ENCODE data around the gene RBBP7.

The RBBP7 gene

DNA sequence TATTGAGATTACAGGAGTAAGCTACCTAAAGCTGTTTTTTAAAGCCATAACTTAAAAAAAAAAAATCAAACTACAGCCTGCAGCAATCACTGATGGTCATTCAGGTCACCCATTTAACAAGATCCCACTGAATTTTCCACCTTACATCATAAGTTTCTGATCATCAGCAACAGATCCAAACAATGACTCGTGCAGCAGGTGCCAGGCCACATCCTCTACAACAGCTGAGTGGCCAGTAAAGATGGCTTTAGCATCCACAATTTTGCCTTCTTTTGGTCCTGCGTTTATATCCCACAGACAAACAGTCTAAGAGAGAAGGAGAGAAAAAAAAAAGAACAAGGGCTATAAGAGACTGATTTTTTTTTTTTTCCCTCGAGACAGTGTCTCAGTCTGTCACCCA is 16.6 kb downstream of the RBBP7 start:
- Histone ChIP-seq H3K27ac (ENCODE audit: low read length, poor library complexity, severe bottlenecking) (no peak overlapping the region), H3K23ac (ENCODE audit: low read length in 2 of 2) (no peak overlapping the region), H3K4me3 (ENCODE audit: insufficient read depth in 1 of 2, low read depth in 1 of 2, low read length in 2 of 2) (no peak overlapping the region), H4K8ac (ENCODE audit: low read length) (no peak overlapping the region), H2BK5ac (ENCODE audit: low read depth, low read length, poor library complexity, severe bottlenecking) (no peak overlapping the region), H3K4ac (ENCODE audit: low read depth in 1 of 2, low read length in 2 of 2) (no peak overlapping the region), H3K9me3 (ENCODE audit: control insufficient read depth, low read length) (no peaks in the 10 kb centered on the region), H2AFZ (ENCODE audit: low read depth, low read length) (no peak overlapping the region), H2BK15ac (ENCODE audit: low read depth, poor library complexity, severe bottlenecking) (no peak overlapping the region), H2BK120ac (ENCODE audit: low read depth, low read length) (no peak overlapping the region), H3K18ac (ENCODE audit: low read depth in 1 of 2, low read length in 2 of 2) (no peak overlapping the region), H3K27me3 (ENCODE audit: control insufficient read depth in 1 of 2, insufficient read depth in 1 of 2, low read length in 2 of 2) (no peaks in the 10 kb centered on the region), H3K79me1 (replicated peaks; ENCODE audit: low read length, poor library complexity, severe bottlenecking) (peaks cover 2% of the 10 kb centered on the region), H3K14ac (ENCODE audit: low read length in 2 of 2) (no peak overlapping the region), H3K36me3 (ENCODE audit: control insufficient read depth in 1 of 2, insufficient read depth in 2 of 2, low read depth in 1 of 2, low read length in 2 of 2) (peaks cover 13 to 61% of the 10 kb centered on the region in 2 experiments), H2BK12ac (ENCODE audit: low read length in 2 of 2) (no peak overlapping the region), H3K4me2 (ENCODE audit: low read length, poor library complexity, severe bottlenecking) (no peak overlapping the region), H3K9ac (ENCODE audit: low read length) (no peak overlapping the region), H2AK5ac (ENCODE audit: low read length, severe bottlenecking) (no peak overlapping the region), H3K4me1 (ENCODE audit: control insufficient read depth, insufficient read depth, low read depth, low read length) (no peaks in the 10 kb centered on the region), H4K91ac (ENCODE audit: low read length) (no peak overlapping the region)
- 100% methylated on average over 2 of the region's 3 CpGs for WGBS
- DNase-seq = no peak

- Histone ChIP-seq H3K79me1 (replicated peaks; ENCODE audit: low read length, poor library complexity, severe bottlenecking) (peaks cover 1% of the 10 kb centered on the region), H2AFZ (ENCODE audit: low read depth, low read length) (no peak overlapping the region), H3K4me3 (ENCODE audit: insufficient read depth in 1 of 2, low read depth in 1 of 2, low read length in 2 of 2) (no peak overlapping the region), H3K27ac (ENCODE audit: low read length, poor library complexity, severe bottlenecking) (no peak overlapping the region), H2AK5ac (ENCODE audit: low read length, severe bottlenecking) (no peak overlapping the region), H3K4ac (ENCODE audit: low read depth in 1 of 2, low read length in 2 of 2) (no peak overlapping the region), H3K4me2 (ENCODE audit: low read length, poor library complexity, severe bottlenecking) (no peak overlapping the region), H3K18ac (ENCODE audit: low read depth in 1 of 2, low read length in 2 of 2) (no peak overlapping the region), H2BK120ac (ENCODE audit: low read depth, low read length) (no peak overlapping the region), H2BK15ac (ENCODE audit: low read depth, poor library complexity, severe bottlenecking) (no peak overlapping the region), H2BK12ac (ENCODE audit: low read length in 2 of 2) (no peak overlapping the region), H3K23ac (ENCODE audit: low read length in 2 of 2) (no peak overlapping the region), H3K27me3 (ENCODE audit: control insufficient read depth in 1 of 2, insufficient read depth in 1 of 2, low read length in 2 of 2) (no peaks in the 10 kb centered on the region), H3K14ac (ENCODE audit: low read length in 2 of 2) (no peak overlapping the region), H3K36me3 (ENCODE audit: control insufficient read depth in 1 of 2, insufficient read depth in 2 of 2, low read depth in 1 of 2, low read length in 2 of 2) (peaks cover 9 to 60% of the 10 kb centered on the region in 2 experiments), H2BK5ac (ENCODE audit: low read depth, low read length, poor library complexity, severe bottlenecking) (no peak overlapping the region), H3K9me3 (ENCODE audit: control insufficient read depth, low read length) (no peaks in the 10 kb centered on the region), H3K9ac (ENCODE audit: low read length) (no peak overlapping the region), H3K4me1 (ENCODE audit: control insufficient read depth, insufficient read depth, low read depth, low read length) (no peaks in the 10 kb centered on the region), H4K8ac (ENCODE audit: low read length) (no peak overlapping the region), H4K91ac (ENCODE audit: low read length) (no peak overlapping the region)
- WGBS = 97% methylated on average over 9 of the region's 12 CpGs
- no peak for DNase-seq
Observed at GRCh38 chrX:16852617-16853179, 17.5 kb downstream of the RBBP7 start.

DNA sequence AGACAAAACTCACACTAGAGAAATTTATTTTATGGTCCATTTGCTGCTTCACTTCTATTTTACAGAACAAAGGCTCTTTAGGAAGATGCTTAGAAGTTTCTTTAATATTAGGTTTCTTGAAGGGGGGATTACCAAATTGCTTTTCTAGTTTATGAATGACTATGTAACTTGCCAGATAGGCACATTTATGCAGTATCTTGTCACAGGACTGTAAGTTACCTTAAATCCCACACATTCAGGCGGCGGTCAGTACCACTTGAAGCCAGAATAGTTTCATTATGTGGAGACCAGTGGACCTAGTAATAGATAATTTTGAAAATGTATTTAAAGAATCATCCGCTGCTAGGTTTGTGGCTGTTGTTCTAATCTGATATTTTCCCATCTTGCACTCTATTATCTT is 18.3 kb downstream of the RBBP7 start:
- H2BK12ac ChIP-seq (ENCODE audit: low read length in 2 of 2) = no peak overlapping the region
- H2AK5ac ChIP-seq (ENCODE audit: low read length, severe bottlenecking) = no peak overlapping the region
- no peak overlapping the region for H3K27ac ChIP-seq (ENCODE audit: low read length, poor library complexity, severe bottlenecking)
- H4K8ac ChIP-seq (ENCODE audit: low read length) = no peak overlapping the region
- no peaks in the 10 kb centered on the region for H3K27me3 ChIP-seq (ENCODE audit: control insufficient read depth in 1 of 2, insufficient read depth in 1 of 2, low read length in 2 of 2)
- peaks cover 1% of the 10 kb centered on the region for H3K79me1 ChIP-seq (replicated peaks; ENCODE audit: low read length, poor library complexity, severe bottlenecking)
- no peak overlapping the region for H3K4ac ChIP-seq (ENCODE audit: low read depth in 1 of 2, low read length in 2 of 2)
- no peaks in the 10 kb centered on the region for H3K9me3 ChIP-seq (ENCODE audit: control insufficient read depth, low read length)
- no peaks in the 10 kb centered on the region for H3K4me1 ChIP-seq (ENCODE audit: control insufficient read depth, insufficient read depth, low read depth, low read length)
- H3K9ac ChIP-seq (ENCODE audit: low read length) = no peak overlapping the region
- DNase-seq = no peak
- H3K4me3 ChIP-seq (ENCODE audit: insufficient read depth in 1 of 2, low read depth in 1 of 2, low read length in 2 of 2) = no peak overlapping the region
- no peak overlapping the region for H3K18ac ChIP-seq (ENCODE audit: low read depth in 1 of 2, low read length in 2 of 2)
- no peak overlapping the region for H2BK120ac ChIP-seq (ENCODE audit: low read depth, low read length)
- H2AFZ ChIP-seq (ENCODE audit: low read depth, low read length) = no peak overlapping the region
- H4K91ac ChIP-seq (ENCODE audit: low read length) = no peak overlapping the region
- H3K4me2 ChIP-seq (ENCODE audit: low read length, poor library complexity, severe bottlenecking) = no peak overlapping the region
- WGBS = 90% methylated on average over 1 of the region's 3 CpGs
- no peak overlapping the region for H2BK15ac ChIP-seq (ENCODE audit: low read depth, poor library complexity, severe bottlenecking)
- H3K23ac ChIP-seq (ENCODE audit: low read length in 2 of 2) = no peak overlapping the region
- H3K36me3 ChIP-seq (ENCODE audit: control insufficient read depth in 1 of 2, insufficient read depth in 2 of 2, low read depth in 1 of 2, low read length in 2 of 2) = peaks cover 10 to 56% of the 10 kb centered on the region in 2 experiments
- H3K14ac ChIP-seq (ENCODE audit: low read length in 2 of 2) = no peak overlapping the region
- no peak overlapping the region for H2BK5ac ChIP-seq (ENCODE audit: low read depth, low read length, poor library complexity, severe bottlenecking)

DNA sequence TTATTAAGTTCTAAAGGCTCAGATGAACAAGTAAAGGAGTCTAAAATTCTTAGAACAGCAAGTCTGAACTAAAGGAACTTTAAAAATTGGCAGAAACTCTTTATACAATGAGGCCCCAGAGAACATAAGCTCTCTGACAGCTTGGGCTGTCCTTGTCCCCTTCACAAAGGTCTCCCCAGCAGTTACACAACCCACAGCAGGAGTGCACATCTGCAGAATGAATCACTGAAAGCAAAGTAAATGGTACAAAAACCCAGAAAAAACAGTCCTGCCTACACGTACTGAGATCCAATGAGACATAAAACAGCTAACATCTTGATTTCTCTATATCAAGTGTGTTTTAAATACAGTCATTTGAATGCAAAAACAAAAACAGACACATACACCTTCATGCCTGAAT is 18.7 kb downstream of the RBBP7 start:
- no peak overlapping the region for H2AK5ac ChIP-seq (ENCODE audit: low read length, severe bottlenecking)

More for the DNA sequence above, 18.7 kb downstream of the RBBP7 start:
- no peak overlapping the region for H3K23ac ChIP-seq (ENCODE audit: low read length in 2 of 2)
- H4K91ac ChIP-seq (ENCODE audit: low read length) = no peak overlapping the region
- no peak overlapping the region for H2AFZ ChIP-seq (ENCODE audit: low read depth, low read length)
- no peak overlapping the region for H2BK5ac ChIP-seq (ENCODE audit: low read depth, low read length, poor library complexity, severe bottlenecking)
- no CpG with 5 or more reads among the region's 1 CpG for WGBS
- H3K4me1 ChIP-seq (ENCODE audit: control insufficient read depth, insufficient read depth, low read depth, low read length) = no peaks in the 10 kb centered on the region
- H4K8ac ChIP-seq (ENCODE audit: low read length) = no peak overlapping the region
- DNase-seq = peak; percentile 23
- no peaks in the 10 kb centered on the region for H3K27me3 ChIP-seq (ENCODE audit: control insufficient read depth in 1 of 2, insufficient read depth in 1 of 2, low read length in 2 of 2)
- no peak overlapping the region for H2BK12ac ChIP-seq (ENCODE audit: low read length in 2 of 2)
- H3K14ac ChIP-seq (ENCODE audit: low read length in 2 of 2) = no peak overlapping the region
- H3K18ac ChIP-seq (ENCODE audit: low read depth in 1 of 2, low read length in 2 of 2) = no peak overlapping the region
- no peak overlapping the region for H3K4me2 ChIP-seq (ENCODE audit: low read length, poor library complexity, severe bottlenecking)
- peaks cover 11 to 57% of the 10 kb centered on the region in 2 experiments for H3K36me3 ChIP-seq (ENCODE audit: control insufficient read depth in 1 of 2, insufficient read depth in 2 of 2, low read depth in 1 of 2, low read length in 2 of 2)
- no peak overlapping the region for H3K9ac ChIP-seq (ENCODE audit: low read length)
- no peak overlapping the region for H3K27ac ChIP-seq (ENCODE audit: low read length, poor library complexity, severe bottlenecking)
- no peak overlapping the region for H3K4ac ChIP-seq (ENCODE audit: low read depth in 1 of 2, low read length in 2 of 2)
- peaks cover 1% of the 10 kb centered on the region for H3K79me1 ChIP-seq (replicated peaks; ENCODE audit: low read length, poor library complexity, severe bottlenecking)
- no peak overlapping the region for H2BK15ac ChIP-seq (ENCODE audit: low read depth, poor library complexity, severe bottlenecking)
- H2BK120ac ChIP-seq (ENCODE audit: low read depth, low read length) = no peak overlapping the region
- no peaks in the 10 kb centered on the region for H3K9me3 ChIP-seq (ENCODE audit: control insufficient read depth, low read length)
- H3K4me3 ChIP-seq (ENCODE audit: insufficient read depth in 1 of 2, low read depth in 1 of 2, low read length in 2 of 2) = no peak overlapping the region
